Muscle of back (tissue), 11 donors: ENCODE results near the gene RPTOR. TPM values are rescaled to one million over a fixed set of nuclear protein-coding genes. Genes with fewer than 3 reads are reported as not detected.

Experiments used
- DNase-seq, 3 donors: peaks; one replicate each; pipeline versions ENCODE4 v3.0.0 to v3.0.0-alpha.2; 2013
- polyA plus RNA-seq, 10 donors: library from polyadenylated mRNA; unstranded; fragments of 120-200 nt; gene quantifications; one replicate each; pipeline ENCODE4 v1.2.1, GENCODE V29; 2013; ENCODE audit not compliant: insufficient read length in 10 of 10

Gene RPTOR
- polyA plus RNA-seq, 10 donors = 18.8 to 24.3 (median 21.2) TPM

DNA sequence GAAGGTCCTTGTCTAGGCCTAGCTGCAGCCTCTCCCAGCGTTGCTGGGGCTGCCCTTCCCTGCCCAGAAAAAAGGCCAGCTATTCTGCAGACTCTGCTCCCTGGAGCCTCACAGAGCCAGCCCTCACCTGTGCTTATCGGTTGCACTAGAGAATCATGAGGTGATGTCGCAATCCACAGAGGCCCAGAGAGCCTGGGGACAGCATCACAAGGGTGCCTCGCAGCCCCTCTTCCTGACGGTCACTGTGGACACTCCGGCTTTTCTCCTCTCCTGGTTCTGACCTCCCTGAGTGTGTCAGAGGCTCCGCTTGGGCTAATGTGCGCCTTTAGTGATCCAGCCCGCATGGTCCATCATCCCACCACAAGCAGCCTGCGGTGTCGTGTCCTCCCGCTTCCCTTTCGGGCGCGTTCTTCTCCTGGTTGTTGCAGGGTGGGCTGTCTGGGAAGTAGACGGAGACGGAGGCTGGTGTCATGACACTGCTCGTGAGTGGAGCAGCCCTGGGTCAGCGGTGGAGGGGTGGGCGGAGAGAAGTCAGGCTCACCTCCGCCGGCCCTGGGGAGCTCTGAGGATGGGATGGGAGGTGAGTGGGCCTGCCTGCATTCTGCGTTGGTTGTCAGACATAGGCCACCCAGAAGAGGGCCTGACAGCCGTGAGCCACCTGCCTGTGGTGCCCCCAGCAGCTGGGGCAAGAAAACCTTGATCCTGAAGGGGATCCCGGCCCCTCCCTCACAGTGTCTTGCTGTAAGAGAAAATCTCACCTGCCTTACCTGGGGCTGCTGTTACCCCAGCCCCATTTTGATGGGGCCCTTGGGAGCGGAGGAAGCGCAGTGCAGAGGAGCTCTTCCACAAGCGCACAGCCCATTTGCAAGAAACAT lies 281.1 kb downstream of the RPTOR start:
- DNase-seq = no peak

DNA sequence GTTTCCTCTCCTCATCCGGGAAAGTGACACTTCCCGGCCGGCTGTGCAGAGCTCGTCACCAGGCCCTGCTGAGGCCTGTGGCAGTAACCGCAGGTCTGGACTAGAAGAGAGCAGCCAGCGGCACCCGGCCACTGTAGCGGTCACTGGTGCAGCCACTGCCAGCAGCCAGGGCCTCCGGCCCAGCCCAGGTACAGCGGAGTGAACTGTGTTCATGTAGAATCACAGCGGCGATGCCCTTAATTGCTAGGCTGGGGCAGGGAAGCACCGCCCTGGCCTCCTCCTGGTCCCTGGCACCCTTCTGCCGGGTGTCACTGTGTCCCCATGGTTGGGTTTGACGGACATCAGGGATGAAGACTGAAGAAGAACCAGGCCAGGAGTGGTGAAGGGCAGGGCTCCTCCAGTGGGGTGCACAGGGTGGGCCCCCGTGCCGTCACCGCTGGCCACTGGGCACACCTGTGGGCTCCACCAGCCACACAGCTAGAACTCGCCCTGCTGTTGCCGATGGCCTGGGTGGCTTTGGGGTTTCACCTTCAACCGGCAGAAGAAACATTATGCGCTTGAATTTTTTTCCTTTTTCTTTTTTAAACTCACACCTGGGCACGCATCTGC lies 281.8 kb downstream of the RPTOR start:
- no peak for DNase-seq

DNA sequence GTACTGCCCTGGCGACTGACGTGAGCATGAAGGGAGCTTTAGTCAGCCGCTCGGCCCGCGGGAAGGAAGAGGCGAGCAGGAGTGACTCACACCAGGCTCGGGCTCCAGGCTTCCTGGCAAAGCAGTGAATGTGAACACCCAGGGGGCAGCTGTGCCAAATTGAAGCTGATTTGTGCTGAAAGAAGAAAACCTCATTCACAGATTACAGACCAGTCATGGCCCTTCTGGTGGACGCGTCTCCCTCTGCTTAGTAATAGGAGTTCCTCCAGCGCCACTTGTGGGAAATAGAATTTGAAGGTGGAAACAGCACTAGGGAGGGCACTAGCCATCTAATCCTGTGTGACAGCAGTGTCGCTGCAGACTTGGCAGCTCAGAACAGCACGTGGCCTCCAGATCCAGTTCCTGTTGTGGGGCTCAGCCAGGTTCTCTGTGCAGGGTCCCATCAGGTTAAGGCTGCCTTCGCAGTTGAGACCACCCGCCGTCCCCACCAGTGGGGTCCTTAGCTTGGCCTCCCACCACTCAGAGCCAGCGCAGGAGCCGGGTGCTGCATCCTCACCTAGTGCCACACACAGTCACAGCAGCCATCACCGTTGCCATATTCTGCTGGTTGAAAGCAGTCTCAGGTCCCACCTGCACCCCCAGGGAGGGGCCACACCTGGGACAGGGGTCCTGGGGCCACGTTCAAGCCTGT lies 282.5 kb downstream of the RPTOR start:
- peak in 2 of 3 donors; percentile 51 to 83 for DNase-seq

DNA sequence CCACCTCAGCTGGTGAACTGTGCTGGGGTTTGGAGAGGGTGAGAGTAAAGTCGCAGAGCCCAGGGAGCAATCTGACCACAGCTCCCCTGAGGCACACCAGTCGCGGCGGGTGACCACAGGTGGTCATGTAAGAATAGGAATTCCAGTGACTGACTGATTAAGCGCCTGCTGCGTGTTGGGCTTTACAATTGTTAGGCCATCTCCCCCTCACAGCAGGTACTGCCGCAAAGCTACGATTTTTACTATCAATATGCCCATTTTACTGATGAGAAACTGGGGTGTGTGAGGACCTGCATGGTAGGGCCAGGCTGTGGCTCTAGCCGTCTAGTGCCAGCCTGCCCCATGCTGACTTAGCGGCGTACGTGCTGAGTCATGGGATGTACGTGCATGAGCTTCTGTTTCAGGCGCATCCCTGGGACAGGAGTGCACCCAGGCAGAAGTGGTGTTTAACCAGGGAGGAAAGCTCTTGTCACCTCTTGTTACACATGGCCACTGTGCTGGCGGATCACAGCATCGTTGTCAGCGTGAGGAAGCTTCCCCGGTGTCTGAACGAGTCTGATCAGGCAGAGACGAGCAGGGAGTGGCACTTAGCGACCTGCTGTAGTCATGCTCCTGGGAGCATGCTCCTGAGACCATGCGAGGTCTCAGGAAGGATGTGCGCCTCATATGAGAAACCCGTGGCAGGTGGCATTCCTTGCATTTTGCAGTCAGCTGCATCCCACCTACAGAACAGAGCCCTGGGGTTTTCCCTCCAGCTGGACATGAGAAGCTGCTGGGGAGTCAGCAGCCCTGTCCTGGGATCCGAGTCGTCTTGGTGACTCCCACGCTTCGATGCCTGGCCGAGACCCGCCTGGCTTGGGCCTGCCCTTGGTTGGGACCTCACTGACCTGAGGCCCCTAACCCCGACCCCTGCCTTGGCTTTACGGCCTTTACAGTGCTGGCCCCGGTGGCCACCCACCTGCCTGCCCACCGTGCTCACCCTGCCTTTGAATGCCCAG lies 283.3 kb downstream of the RPTOR start:
- no peak for DNase-seq

DNA sequence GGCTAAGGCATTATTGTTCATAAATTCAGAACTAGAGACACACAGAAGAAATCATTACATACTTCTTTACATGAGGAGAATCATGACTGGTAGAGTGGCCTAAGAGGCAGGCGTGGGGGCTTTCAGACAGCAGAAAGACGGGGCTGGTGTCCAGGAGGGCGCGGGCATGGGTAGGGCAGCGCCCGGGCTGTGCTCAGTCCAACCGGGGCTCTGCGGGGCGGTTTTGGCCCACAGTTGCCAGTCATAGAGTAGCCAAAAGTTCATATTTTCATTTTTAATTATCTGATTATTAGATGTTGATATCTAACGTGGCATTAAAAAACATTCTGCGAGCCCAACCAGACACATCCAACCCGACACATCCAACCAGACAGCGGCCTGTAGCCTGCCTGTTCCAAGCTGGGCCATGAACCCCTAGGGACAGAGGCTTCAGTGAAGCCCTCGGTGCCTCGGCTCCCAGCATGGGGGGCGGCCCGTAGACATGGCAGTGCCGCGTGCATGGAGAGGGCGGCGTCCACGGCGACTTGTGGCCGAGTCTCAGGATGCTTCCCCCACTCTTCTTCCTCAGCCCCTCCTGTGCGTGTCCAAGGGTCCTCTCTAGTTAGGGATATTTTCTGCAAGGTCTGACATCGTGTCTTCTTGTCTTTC lies 284.7 kb downstream of the RPTOR start:
- DNase-seq = no peak

DNA sequence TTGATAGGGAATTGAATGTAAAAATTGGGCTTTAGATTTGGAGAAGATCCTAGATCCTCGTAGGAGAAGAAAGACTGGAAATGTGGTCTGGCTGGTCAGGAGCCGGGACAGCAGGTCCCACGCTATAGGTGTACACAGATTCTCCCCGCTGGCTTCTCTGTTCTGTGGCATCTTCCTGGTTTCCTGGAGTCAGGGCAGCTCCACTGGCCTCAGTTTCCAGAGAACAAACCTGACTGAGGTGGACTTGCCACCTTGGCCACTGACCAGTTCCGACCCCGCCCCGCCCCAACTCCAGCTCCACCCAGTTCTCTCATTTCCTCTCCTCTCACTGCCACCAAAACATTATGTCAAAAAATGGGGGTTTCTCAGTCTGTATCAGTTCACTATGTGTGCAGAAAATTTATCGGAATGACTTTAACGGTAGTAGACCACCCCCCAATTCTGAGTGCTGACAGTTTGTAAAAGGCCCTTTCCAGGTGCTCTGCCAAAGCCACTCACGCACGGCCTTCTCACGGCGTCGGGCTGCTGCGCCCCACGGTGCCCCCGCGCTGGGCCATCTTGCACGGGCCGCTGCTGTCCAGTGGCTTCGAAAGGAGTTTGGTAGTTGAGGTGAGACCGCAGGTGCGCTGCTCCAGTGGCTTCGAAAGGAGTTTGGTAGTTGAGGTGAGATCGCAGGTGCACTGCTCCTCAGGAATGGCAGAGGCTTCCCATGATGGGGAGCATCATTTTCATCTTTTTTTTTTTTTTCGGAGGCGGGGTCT lies 285.6 kb downstream of the RPTOR start:
- DNase-seq = no peak

DNA sequence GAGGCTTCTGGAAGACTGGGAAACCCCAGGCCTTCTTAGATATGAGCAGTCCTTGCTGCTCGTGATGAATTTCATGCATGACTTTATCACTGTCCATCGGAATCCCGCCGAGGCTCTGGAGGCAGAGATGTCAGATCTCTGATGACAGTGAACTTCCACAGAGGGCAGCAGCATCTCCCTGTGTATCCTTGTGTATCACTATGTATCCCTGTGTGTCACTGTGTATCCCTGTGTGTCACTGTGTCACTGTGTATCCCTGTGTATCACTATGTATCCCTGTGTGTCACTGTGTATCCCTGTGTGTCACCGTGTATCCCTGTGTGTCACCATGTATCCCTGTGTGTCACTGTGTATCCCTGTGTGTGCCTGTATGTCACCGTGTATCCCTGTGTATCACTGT lies 286.9 kb downstream of the RPTOR start:
- no peak for DNase-seq

DNA sequence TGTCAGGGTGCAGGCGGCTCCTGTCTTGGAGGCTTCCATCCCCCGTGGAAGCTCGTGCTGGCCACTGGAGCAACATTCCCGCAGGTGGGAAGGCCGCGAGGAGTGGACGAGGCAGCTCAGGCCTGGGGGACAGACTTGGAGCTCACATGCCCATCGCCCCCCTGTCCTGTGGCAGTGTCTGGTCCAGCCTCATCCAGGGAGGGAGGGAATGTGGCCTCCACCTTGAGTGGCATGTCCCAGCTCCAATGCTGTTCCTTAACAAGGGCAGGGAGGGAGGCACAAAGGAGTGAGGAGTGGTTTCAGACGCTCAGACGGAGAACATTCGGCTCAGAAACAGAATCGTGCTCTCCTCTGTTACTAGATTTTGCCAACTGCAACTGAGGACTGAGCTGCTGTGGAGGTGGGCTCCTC lies 287.6 kb downstream of the RPTOR start:
- peak; percentile 57 to 77 (median 63) for DNase-seq

DNA sequence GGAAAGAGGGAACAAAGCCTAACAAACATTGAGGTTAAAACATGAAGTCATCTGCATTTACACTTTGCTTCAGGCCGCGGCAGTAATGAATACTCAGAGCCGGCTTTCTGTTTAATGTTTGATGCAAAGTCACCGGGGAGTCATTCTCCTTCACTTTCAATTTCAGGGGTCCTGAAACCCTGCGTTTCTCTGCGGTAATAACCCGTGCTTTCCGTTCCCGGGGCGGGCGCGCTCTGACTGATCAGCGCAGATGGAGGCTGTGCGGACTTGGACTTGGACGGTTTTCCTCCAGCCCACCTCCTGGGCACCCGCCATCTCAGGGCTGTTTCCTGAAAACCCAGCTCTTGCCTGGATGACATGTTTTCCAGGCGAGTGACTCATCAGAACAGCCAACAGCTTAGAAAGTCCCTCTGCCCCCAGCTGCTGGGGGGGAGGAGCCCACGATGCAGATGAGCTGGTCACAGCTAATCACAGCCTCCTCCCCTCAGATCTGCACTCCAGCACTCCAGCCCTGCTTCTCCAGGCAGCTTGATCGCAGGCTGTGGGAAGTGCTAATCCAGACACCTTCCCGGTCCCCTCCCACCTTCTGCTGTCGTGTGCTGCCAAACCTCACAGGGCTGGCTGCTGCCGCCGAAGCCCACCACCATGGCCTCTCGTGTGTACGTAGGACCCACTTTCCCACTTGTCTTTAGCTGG lies 288.4 kb downstream of the RPTOR start:
- peak; percentile 94 to 98 (median 97) for DNase-seq

DNA sequence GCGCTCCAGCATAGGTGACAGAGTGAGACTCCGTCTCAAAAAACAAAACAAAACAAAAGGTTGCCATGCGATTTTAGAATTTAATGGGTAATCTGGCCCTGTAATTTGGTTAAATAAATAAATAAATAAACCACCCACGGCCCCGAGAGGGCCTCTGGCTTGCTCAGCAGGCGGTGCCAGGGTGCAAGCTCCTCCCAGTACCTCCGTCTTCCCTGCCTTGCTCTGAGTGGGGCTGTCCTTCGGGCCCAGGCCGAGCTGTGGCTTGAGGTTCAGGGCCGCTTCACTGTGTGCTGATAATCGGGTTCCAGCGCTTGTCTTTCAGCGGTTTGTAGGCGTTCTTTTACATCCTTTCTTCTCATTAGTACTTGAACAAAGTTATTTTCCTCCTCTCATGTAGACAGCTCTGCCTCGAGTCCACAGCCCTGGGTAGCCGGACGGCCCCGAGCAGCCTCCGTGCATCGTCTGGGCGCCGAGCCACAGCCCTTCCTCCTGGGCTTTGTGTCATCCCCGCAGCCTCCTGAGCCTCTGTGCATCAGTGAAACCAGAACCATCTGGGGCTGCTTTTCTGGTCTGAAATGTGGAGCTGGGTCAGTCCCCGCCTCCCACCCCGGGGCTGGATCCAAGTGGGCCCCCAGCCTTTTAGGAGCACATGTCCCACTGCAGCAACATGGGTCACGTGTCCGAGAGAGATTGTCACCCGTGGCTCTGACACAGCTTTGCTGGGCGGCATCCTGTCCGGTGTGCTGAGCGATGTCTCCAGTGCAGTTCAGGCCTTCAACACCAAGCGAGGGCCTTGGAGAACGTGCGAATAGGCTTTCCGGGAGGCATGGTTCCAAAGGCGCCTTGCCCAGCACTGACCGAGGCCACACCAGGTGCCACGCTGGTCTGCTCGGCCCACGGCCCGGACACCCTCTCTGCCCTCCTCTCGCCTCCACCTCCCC lies 289.6 kb downstream of the RPTOR start:
- DNase-seq = peak; percentile 67 to 93 (median 82)

DNA sequence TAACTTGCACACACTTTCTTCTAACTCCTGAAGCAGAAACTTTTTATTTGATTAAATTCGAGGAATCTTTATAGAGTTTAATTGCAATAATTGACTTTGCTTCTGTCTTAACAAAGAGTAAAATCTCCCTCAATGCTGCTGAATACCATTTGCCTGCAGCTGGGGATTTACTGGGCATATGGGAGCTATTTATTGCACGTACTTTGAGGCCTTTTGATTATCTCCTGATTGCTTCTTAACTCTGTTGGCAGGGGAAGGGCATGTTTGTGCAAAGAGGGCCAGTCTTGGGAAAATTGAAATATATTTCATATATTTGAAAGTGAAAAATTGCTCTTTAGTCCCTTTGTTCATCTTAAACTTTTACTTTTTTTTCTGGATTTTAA lies 290.2 kb downstream of the RPTOR start:
- no peak for DNase-seq

DNA sequence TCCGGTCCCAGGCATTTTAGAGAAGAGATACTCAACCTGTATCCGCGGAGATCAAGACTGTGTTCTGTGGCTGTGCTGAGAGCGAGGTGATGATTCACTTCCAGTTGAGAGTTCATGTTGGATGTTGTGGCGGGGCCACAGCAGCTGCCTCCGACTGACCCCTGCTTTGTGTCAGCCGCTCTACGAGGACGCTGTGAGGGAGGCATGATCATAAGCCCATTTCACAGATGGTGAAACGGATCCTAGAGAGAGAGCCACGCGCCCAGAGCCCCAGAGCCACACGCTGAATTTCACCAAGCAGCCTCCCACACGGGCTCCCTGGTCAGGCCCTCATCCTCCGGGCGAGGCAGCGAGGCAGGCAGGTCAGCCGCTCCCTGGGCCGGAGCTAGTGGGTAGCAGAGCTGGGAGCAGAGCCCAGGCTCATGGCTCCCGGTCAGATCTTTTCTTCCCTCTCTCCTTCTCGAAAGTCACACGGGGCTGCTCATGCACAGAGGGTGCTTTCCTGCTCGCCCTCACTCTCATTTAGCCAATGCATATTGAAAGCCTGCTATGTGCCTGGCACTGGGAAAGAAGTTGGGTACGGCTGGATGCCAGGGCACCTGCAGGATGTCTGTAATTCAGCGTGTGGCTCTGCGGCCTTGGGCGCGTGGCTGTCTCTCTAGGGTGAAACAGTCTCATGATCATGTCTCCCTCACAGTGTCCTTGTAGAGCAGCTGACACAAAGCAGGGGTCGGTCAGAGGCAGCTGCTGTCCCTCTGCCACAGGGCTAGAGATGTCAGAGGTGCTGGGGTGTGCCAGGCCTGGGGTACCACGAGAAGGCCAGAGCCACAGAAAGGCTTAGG lies 291.4 kb downstream of the RPTOR start:
- DNase-seq = no peak

DNA sequence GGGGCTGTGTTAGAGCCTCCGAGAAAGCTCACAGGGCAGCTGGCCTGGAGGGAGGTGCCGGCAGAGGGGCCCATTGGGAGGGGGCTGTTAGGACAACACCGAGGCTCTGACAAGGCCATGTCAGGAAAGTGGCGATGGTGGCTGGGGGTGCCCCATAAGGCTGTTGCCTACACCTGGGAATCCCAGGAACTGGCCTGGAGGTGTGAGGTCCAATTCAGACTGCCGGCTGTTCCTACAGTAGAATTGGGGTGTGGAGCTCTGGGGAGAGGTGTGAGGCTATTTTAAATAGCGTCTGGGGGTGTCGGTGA lies 292.0 kb downstream of the RPTOR start:
- no peak for DNase-seq

DNA sequence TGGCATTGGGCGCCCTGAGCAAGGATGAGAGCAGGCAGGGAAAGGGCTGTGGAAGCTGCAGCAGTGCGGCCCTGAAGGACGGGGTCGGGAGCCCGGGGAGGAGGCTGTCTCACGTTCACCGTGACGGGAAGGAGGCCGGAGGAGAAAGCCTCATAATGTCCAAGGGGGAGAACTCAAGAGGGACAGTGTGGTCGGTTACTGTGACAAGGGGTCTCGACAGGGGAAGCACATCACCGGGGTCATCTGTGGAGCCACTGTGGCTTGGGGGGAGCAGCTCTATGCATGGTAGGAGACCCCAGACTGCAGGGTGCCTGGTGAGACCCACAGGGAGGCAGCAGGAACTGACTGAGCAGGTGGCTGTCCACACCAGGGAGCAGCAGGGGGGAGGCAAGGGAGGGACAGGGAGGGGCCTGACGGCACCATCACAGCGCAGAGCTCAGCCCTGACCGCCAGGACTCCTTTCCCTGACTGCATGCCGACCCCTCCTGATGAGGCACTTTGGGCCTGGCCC lies 292.4 kb downstream of the RPTOR start:
- DNase-seq = no peak

DNA sequence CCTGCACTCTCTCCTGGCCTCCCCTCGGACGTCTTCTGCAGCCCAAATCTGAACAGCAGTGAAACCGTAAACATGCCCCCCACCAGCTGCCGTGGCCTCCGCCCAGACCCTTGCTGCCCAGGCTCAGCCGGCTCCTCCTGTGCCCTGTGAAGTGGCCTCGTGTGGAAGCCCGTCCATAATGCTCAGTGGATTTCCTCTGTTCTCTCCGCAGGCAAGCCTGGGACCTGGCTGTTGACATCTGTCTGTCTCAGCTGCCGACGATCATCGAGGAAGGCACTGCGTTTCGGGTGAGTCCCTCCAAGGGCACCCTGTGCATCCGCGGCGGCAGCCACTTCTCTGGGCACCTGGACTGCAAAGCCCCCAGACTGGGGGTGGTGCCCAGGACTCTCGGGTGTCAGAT lies 293.1 kb downstream of the RPTOR start:
- DNase-seq = no peak

DNA sequence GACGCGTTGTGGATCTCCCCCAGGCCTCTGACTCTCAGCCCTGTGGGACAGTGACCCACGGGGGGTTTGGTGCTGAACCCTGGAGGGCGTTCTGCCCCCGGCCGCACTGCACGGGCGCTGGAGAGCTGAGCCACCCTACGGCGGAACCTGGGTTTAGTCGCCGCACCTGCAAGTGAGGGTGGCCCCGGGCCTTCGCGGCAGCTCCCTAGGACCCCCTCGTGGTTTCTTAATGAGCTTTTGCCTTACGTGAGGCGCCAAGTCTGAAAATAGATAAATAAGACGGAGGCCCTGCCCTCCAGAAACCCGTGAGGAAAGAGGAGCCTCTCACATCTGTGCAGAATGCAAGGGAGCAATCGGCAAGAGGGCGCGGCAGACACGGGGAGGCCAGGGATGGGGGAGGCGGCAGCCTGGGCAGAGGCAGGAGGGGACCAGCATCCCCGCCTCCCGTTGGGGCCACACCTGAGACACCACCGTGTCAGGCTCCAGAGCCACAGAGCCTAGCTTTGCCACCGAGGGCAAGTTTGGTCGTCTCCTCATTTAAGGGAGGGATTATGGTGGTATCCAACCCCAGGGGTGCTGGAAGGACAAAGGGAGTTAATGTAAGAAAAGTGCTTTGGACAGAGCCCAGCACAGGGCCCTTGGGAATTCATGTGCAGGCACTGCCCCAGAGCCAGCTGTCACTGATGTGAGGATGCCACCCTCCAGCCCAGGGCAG lies 293.8 kb downstream of the RPTOR start:
- DNase-seq = no peak

DNA sequence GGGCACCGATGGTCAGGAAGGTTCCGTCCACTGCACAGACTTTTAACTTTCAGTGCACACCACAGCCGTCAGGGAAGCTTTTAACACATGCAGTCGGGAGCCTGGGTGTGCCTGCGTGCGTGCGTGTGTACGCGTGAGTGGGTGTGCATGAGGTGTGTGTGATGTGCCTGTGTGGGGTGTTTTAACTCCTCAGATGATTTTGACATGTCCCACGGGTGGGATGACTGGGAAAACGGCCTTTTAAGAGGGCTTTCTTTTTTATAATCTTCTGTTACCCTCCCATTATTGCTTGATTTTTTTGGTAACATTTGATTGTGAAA lies 294.3 kb downstream of the RPTOR start:
- no peak for DNase-seq
